Kidney epithelial cell (primary cell): ENCODE results near the gene RAF1. TPM values are rescaled to one million over a fixed set of nuclear protein-coding genes. Genes with fewer than 3 reads are reported as not detected.

Source experiments
- DNase-seq: peaks from one replicate; pipeline ENCODE4 v3.0.0-alpha.2; 2010; ENCODE audit warnings: low read depth
- H3K27me3 ChIP-seq: 2 replicates; pipeline ENCODE4 v1.6.0; 2011; ENCODE audit warnings: low read length; ENCODE audit not compliant: control insufficient read depth, insufficient read depth
- H3K36me3 ChIP-seq: 2 replicates; pipeline ENCODE4 v1.5.1; 2011; ENCODE audit warnings: low read length; ENCODE audit not compliant: control insufficient read depth, insufficient read depth
- H3K4me3 ChIP-seq: 2 replicates; pipeline ENCODE4 v1.5.1; 2011; ENCODE audit warnings: low read depth, mild to moderate bottlenecking, control low read depth, low read length
- CTCF ChIP-seq: IDR thresholded peaks from 2 replicates; pipeline ENCODE4 v1.5.1; 2011; ENCODE audit warnings: mild to moderate bottlenecking, moderate library complexity, low read length, control low read depth, inconsistent platforms; ENCODE audit not compliant: insufficient read depth, poor library complexity, severe bottlenecking
- total RNA-seq: library from RNA; depleted of rRNA; stranded (reverse); fragments of >200 nt; gene quantifications from 2 replicates; pipeline ENCODE4 v1.2.3, GENCODE V29; 2015

The RAF1 gene
- total RNA-seq, 1 donor from 2014 or later = 56.9 TPM

GRCh38 chr3:12577379-12577778 lies 86.5 kb downstream of the RAF1 start:
- Histone ChIP-seq H3K27me3 (no peaks in the 10 kb centered on the region), H3K36me3 (peaks cover 1% of the 10 kb centered on the region), H3K4me3 (no peak overlapping the region)
- no peak for TF ChIP-seq CTCF
- no peak for DNase-seq

GRCh38 chr3:12574661-12575060 lies 89.3 kb downstream of the RAF1 start:
- TF ChIP-seq CTCF = no peak
- no peaks in the 10 kb centered on the region for H3K27me3 ChIP-seq
- H3K4me3 ChIP-seq = no peak overlapping the region
- DNase-seq = no peak
- no peaks in the 10 kb centered on the region for H3K36me3 ChIP-seq

- TF ChIP-seq CTCF = no peak
- no peak for DNase-seq
- no peak overlapping the region for H3K4me3 ChIP-seq
- H3K36me3 ChIP-seq = no peaks in the 10 kb centered on the region
- H3K27me3 ChIP-seq = no peaks in the 10 kb centered on the region
These were observed 89.8 kb downstream of the RAF1 start for GRCh38 chr3:12574131-12574530.

DNA sequence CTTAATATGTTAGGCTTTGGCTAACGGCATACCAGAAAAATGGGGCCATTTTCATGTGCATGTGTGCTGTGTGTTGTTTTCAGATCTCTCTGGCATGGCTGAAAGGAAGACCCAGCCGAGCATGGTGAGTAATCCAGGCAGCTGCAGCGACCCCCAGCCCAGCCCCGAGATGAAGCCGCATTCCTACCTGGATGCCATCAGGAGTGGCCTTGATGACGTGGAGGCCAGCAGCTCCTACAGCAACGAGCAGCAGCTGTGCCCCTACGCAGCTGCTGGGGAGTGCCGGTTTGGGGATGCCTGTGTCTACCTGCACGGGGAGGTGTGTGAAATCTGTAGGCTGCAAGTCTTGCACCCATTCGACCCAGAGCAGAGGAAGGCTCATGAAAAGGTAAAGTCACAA lies 91.9 kb downstream of the RAF1 start:
- no peaks in the 10 kb centered on the region for H3K36me3 ChIP-seq
- H3K4me3 ChIP-seq = no peak overlapping the region
- no peak for DNase-seq
- no peak for TF ChIP-seq CTCF
- H3K27me3 ChIP-seq = no peaks in the 10 kb centered on the region

GRCh38 chr3:12569836-12570235 lies 94.1 kb downstream of the RAF1 start:
- no peak for TF ChIP-seq CTCF
- Histone ChIP-seq H3K4me3 (no peak overlapping the region), H3K27me3 (no peaks in the 10 kb centered on the region), H3K36me3 (no peaks in the 10 kb centered on the region)
- DNase-seq = no peak

GRCh38 chr3:12568747-12569146 lies 95.2 kb downstream of the RAF1 start:
- DNase-seq = no peak
- no peak for TF ChIP-seq CTCF
- Histone ChIP-seq H3K27me3 (no peaks in the 10 kb centered on the region), H3K4me3 (no peak overlapping the region), H3K36me3 (no peaks in the 10 kb centered on the region)
